ENCODE results near the gene RNF152. TPM values are rescaled to one million over a fixed set of nuclear protein-coding genes. Genes with fewer than 3 reads are reported as not detected.
"Not testable (repeated sequence)": the region's sequence is repeated elsewhere in the genome, so short reads cannot be mapped to it uniquely, and the experiment has no call there.

Gene RNF152
- polyA plus RNA-seq, 1 of the 3 experiments (the other 2 are of a cell fraction), result 6.6 TPM

DNA sequence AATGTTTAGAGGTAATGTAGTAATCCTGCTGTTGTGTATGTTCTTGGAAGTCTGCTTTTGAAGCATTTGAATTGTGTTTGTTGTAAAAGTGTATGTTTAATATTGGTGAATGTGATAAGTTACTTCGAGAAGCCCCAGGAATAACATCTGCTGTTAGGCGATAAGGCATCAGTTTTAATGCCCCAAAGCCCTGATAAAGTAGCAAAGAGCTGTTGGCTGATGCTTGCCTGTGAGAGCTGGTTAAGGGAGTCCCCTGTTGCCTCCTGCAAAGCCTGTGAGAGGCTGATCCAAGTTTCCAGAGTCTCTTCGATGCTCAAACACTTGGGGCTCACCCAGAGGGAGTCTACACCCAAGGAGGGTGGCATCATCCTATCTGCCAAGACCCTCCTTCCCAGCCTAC lies 110.3 kb downstream of the RNF152 start (continued):
- TF ChIP-seq, protein P1, sequence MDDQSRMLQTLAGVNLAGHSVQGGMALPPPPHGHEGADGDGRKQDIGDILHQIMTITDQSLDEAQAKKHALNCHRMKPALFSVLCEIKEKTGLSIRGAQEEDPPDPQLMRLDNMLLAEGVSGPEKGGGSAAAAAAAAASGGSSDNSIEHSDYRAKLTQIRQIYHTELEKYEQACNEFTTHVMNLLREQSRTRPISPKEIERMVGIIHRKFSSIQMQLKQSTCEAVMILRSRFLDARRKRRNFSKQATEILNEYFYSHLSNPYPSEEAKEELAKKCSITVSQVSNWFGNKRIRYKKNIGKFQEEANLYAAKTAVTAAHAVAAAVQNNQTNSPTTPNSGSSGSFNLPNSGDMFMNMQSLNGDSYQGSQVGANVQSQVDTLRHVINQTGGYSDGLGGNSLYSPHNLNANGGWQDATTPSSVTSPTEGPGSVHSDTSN (IDR thresholded peaks at IDR 0.05), result no peak
- TF ChIP-seq, protein P2, sequence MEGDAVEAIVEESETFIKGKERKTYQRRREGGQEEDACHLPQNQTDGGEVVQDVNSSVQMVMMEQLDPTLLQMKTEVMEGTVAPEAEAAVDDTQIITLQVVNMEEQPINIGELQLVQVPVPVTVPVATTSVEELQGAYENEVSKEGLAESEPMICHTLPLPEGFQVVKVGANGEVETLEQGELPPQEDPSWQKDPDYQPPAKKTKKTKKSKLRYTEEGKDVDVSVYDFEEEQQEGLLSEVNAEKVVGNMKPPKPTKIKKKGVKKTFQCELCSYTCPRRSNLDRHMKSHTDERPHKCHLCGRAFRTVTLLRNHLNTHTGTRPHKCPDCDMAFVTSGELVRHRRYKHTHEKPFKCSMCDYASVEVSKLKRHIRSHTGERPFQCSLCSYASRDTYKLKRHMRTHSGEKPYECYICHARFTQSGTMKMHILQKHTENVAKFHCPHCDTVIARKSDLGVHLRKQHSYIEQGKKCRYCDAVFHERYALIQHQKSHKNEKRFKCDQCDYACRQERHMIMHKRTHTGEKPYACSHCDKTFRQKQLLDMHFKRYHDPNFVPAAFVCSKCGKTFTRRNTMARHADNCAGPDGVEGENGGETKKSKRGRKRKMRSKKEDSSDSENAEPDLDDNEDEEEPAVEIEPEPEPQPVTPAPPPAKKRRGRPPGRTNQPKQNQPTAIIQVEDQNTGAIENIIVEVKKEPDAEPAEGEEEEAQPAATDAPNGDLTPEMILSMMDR (IDR thresholded peaks at IDR 0.05), result no peak
- TF ChIP-seq, protein P3, sequence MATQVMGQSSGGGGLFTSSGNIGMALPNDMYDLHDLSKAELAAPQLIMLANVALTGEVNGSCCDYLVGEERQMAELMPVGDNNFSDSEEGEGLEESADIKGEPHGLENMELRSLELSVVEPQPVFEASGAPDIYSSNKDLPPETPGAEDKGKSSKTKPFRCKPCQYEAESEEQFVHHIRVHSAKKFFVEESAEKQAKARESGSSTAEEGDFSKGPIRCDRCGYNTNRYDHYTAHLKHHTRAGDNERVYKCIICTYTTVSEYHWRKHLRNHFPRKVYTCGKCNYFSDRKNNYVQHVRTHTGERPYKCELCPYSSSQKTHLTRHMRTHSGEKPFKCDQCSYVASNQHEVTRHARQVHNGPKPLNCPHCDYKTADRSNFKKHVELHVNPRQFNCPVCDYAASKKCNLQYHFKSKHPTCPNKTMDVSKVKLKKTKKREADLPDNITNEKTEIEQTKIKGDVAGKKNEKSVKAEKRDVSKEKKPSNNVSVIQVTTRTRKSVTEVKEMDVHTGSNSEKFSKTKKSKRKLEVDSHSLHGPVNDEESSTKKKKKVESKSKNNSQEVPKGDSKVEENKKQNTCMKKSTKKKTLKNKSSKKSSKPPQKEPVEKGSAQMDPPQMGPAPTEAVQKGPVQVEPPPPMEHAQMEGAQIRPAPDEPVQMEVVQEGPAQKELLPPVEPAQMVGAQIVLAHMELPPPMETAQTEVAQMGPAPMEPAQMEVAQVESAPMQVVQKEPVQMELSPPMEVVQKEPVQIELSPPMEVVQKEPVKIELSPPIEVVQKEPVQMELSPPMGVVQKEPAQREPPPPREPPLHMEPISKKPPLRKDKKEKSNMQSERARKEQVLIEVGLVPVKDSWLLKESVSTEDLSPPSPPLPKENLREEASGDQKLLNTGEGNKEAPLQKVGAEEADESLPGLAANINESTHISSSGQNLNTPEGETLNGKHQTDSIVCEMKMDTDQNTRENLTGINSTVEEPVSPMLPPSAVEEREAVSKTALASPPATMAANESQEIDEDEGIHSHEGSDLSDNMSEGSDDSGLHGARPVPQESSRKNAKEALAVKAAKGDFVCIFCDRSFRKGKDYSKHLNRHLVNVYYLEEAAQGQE (IDR thresholded peaks at IDR 0.05; ENCODE audit: low read depth, low read length), result no peak
- TF ChIP-seq POLR2AphosphoS5 (IDR thresholded peaks at IDR 0.05; ENCODE audit: low read depth, low read length) (no peak), SIN3A (IDR thresholded peaks at IDR 0.05; ENCODE audit: borderline replicate concordance, low read depth, low read length) (no peak), SMC3 (IDR thresholded peaks at IDR 0.05; ENCODE audit: low read depth, low read length) (no peak; the same call in 1 of the 2 replicates), EZH2phosphoT487 (IDR thresholded peaks at IDR 0.05; ENCODE audit: borderline replicate concordance, low read depth) (no peak)

DNA sequence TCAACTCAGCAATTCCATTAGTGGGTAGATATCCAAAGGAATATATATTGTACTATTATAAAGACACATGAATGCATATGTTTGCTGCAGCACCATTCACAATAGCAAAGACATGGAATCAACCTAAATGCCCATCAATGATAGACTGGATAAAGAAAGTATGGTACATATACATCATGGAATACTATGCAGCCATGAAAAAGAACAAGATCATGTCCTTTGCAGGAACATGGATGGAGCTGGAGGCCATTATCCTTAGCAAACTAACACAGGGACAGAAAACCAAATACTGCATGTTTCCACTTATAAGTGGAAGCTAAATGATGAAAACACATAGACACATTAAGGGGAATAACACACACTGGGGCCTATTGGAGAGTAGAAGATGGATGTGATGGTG lies 116.6 kb downstream of the RNF152 start:
- H2AFZ ChIP-seq (ENCODE audit: low read depth); H3K4me2 ChIP-seq; H3K36me3 ChIP-seq (replicated peaks in 1 of 2; ENCODE audit: control insufficient read depth in 1 of 2, insufficient read depth in 2 of 2, low read length in 1 of 2); H3K4me3 ChIP-seq (ENCODE audit: low read depth in 2 of 2, low read length in 1 of 2); DNase-seq; H3K4me1 ChIP-seq (ENCODE audit: control insufficient read depth in 1 of 2, insufficient read depth in 2 of 2, low read depth in 1 of 2, low read length in 1 of 2); H3K79me2 ChIP-seq (ENCODE audit: insufficient read depth); H4K20me1 ChIP-seq (ENCODE audit: insufficient read depth); H3K9me2 ChIP-seq; H3K27me3 ChIP-seq (ENCODE audit: insufficient read depth); H3K9ac ChIP-seq; H3K27ac ChIP-seq (ENCODE audit: low read depth in 2 of 2, low read length in 1 of 2); POLR2A ChIA-PET; H3K9me3 ChIP-seq; H3F3A ChIP-seq (replicated peaks; ENCODE audit: insufficient read depth): not testable (repeated sequence)
- CTCF ChIA-PET, result interaction anchor here (1.7 kb wide), 1 partner anchor 355 kb away, joined by 3 read pairs; no protein-coding TSS in a partner anchor

DNA sequence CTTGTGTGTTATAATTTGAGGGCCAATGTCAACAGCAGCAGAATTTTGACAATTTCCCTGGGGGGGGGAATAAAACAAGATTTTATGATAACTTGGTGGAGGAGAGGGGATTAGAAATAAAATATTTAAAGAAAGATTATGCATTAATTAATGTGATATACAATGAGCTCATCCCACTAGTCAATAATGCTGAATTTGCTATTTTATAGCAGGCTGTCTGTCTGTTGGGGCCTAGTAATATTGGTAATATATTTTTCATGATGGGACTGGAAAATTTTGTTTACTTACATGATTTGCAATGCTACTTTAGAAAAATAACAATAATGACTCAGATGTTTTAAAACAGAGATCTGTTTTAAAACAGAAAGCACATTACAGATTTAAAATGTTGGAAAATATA lies 118.0 kb downstream of the RNF152 start:
- ChIA-PET POLR2A (no interaction called here), CTCF (interaction anchor here (0.7 kb wide), 1 partner anchor 9 kb away, joined by 3 read pairs; no protein-coding TSS in a partner anchor)
- H3K4me1 ChIP-seq (ENCODE audit: control insufficient read depth in 1 of 2, insufficient read depth in 2 of 2, low read depth in 1 of 2, low read length in 1 of 2), result no peaks in the 10 kb centered on the region; a peak in 1 of 4 replicates
- no peak overlapping the region for H2AFZ ChIP-seq (ENCODE audit: low read depth)
- TF ChIP-seq TCF12 (IDR thresholded peaks at IDR 0.05), result no peak
- no peak for TF ChIP-seq ELF1 (IDR thresholded peaks at IDR 0.05)
- TF ChIP-seq RAD21 (IDR thresholded peaks at IDR 0.05; ENCODE audit: low read length), result no peak
- no peak for TF ChIP-seq NRF1 (IDR thresholded peaks at IDR 0.05; ENCODE audit: low read depth, low read length)
- no peak for TF ChIP-seq TAF1 (IDR thresholded peaks at IDR 0.05; ENCODE audit: borderline replicate concordance, low read depth, low read length)
- no peak for TF ChIP-seq EZH2phosphoT487 (IDR thresholded peaks at IDR 0.05; ENCODE audit: borderline replicate concordance, low read depth)
- no peaks in the 10 kb centered on the region for H4K20me1 ChIP-seq (ENCODE audit: insufficient read depth)
- no peaks in the 10 kb centered on the region for H3K36me3 ChIP-seq (replicated peaks in 1 of 2; ENCODE audit: control insufficient read depth in 1 of 2, insufficient read depth in 2 of 2, low read length in 1 of 2)
- no peaks in the 10 kb centered on the region for H3K27me3 ChIP-seq (ENCODE audit: insufficient read depth)
- H3K79me2 ChIP-seq (ENCODE audit: insufficient read depth), result no peaks in the 10 kb centered on the region
- no peaks in the 10 kb centered on the region for H3K9me2 ChIP-seq
- no peak overlapping the region for H3K4me3 ChIP-seq (ENCODE audit: low read depth in 2 of 2, low read length in 1 of 2)
- no peaks in the 10 kb centered on the region for H3F3A ChIP-seq (replicated peaks; ENCODE audit: insufficient read depth)
- no peak overlapping the region for H3K4me2 ChIP-seq
- H3K9me3 ChIP-seq, result peaks cover 5% of the 10 kb centered on the region; the same call in 1 of the 2 replicates
- H3K9ac ChIP-seq, result no peak overlapping the region
- DNase-seq, result no peak
- no peak overlapping the region for H3K27ac ChIP-seq (ENCODE audit: low read depth in 2 of 2, low read length in 1 of 2)
